Immature natural killer cell (primary cell): ENCODE measurements around the gene ABCC2. TPM values are rescaled to one million over a fixed set of nuclear protein-coding genes. Genes with fewer than 3 reads are reported as not detected.

ENCODE experiments used
- DNase-seq, 3 donors: peaks; one replicate each; pipeline ENCODE4 v3.0.0; 2022; ENCODE audit warnings: mixed read lengths in 1 of 3
- H3K27ac Mint-ChIP-seq, 6 donors: one replicate each; pipeline ENCODE4 v1.8.0; 2020; ENCODE audit warnings: mixed read lengths in 6 of 6, mild to moderate bottlenecking in 5 of 6, inconsistent platforms in 4 of 6, moderate library complexity in 3 of 6
- H3K27me3 Mint-ChIP-seq, 3 donors: one replicate each; pipeline ENCODE4 v1.8.0; 2020 to 2021; ENCODE audit warnings: low read depth in 3 of 3, mild to moderate bottlenecking in 3 of 3, mixed read lengths in 3 of 3, moderate library complexity in 3 of 3, inconsistent platforms in 1 of 3
- H3K36me3 Mint-ChIP-seq, 3 donors: one replicate each; pipeline ENCODE4 v1.8.0; 2020; ENCODE audit warnings: mixed read lengths in 3 of 3, inconsistent platforms in 2 of 3, mild to moderate bottlenecking in 2 of 3
- H3K4me1 Mint-ChIP-seq, 2 donors: one replicate each; pipeline ENCODE4 v1.8.0; 2020; ENCODE audit warnings: inconsistent platforms in 2 of 2, mild to moderate bottlenecking in 2 of 2, mixed read lengths in 2 of 2, moderate library complexity in 1 of 2
- H3K4me3 Mint-ChIP-seq, 5 donors: one replicate each; pipeline ENCODE4 v1.8.0; 2020; ENCODE audit warnings: mild to moderate bottlenecking in 5 of 5, mixed read lengths in 5 of 5, inconsistent platforms in 3 of 5, moderate library complexity in 3 of 5
- H3K9me3 Mint-ChIP-seq, 6 donors: one replicate each; pipeline ENCODE4 v1.8.0; 2020; ENCODE audit warnings: mild to moderate bottlenecking in 6 of 6, mixed read lengths in 6 of 6, inconsistent platforms in 4 of 6, moderate library complexity in 3 of 6
- polyA plus RNA-seq, 3 donors: library from polyadenylated mRNA; unstranded; fragments of 300-500 nt; fragmentation: Illumina TruSeq; gene quantifications; one replicate each; pipeline ENCODE4 v1.2.3, GENCODE V29; 2021

ABCC2 gene
- polyA plus RNA-seq, 3 donors from 2014 or later, result 0.48 TPM; not detected in 2

DNA sequence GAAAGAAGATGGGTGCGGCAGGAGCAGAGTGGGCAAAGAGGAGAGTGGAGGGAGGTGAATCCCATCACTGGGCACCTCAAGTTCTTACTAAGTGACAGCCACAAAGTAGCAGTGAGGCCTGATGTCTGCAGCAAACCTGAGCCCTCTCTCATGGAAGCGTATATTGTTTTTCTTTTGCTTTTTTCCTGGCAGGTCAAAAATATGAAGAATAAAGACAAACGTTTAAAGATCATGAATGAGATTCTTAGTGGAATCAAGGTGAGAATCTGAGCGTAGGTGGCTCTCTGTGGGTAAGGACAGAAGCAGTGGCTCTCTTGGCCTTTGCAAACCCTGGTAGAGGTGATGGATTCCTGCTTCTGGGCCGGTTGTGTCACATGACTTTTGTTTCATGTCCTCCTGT, 22.8 kb downstream of the ABCC2 start:
- H3K4me1 Mint-ChIP-seq, result no peaks in the 10 kb centered on the region
- H3K36me3 Mint-ChIP-seq, result peaks cover 0 to 15% (median 15%) of the 10 kb centered on the region in 3 donors
- H3K27me3 Mint-ChIP-seq, result peaks cover 0 to 2% (median 0%) of the 10 kb centered on the region in 3 donors
- no peaks in the 10 kb centered on the region for H3K9me3 Mint-ChIP-seq
- H3K27ac Mint-ChIP-seq, result no peak overlapping the region
- no peak overlapping the region for H3K4me3 Mint-ChIP-seq
- DNase-seq, result no peak

DNA sequence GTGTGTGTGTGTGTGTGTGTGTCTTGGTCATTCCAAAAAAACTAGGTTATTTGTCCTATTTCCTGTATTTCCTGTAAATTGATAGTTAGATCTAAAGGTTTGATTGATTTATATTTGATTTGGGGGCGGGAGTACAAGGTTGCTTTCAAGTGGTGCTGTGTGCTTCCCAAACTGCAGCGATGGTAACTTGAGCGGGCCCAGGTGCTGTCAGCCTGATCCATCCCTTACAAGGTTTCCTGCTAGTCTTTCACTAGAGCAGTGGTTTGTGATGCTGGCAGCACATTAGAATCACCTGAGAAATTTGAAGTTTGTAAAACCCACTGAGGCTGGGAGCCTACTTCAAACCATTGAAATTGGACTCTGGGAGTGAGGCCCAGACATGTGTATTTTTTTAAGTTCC, 23.7 kb downstream of the ABCC2 start:
- Mint-ChIP-seq H3K27ac (no peak overlapping the region), H3K9me3 (no peaks in the 10 kb centered on the region), H3K36me3 (peaks cover 0 to 15% (median 15%) of the 10 kb centered on the region in 3 donors), H3K4me1 (no peaks in the 10 kb centered on the region), H3K4me3 (no peak overlapping the region), H3K27me3 (peaks cover 0 to 2% (median 0%) of the 10 kb centered on the region in 3 donors)
- no peak for DNase-seq

DNA sequence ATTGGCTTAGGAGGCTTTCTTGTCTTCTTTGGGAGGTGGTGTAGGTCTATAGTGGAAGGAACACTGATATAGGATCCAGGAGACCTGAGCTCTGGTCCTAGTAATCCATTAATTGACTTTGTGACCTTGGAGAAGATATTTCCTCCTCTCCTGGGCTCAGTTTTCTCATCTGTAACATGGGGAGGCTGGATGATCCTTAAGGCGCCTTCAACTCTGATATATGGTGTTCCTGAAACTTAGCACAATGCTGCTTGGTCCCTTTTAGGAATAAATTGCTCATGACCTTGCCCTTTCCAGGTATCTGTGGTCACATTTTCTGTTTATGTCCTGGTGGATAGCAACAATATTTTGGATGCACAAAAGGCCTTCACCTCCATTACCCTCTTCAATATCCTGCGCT, 25.3 kb downstream of the ABCC2 start:
- Mint-ChIP-seq H3K27me3 (peaks cover 0 to 2% (median 0%) of the 10 kb centered on the region in 3 donors), H3K36me3 (peaks cover 0 to 15% (median 15%) of the 10 kb centered on the region in 3 donors), H3K27ac (no peak overlapping the region), H3K4me1 (no peaks in the 10 kb centered on the region), H3K4me3 (no peak overlapping the region), H3K9me3 (no peaks in the 10 kb centered on the region)
- no peak for DNase-seq

- Mint-ChIP-seq H3K27ac (no peak overlapping the region), H3K4me1 (no peaks in the 10 kb centered on the region), H3K36me3 (peaks cover 0 to 15% (median 13%) of the 10 kb centered on the region in 3 donors), H3K4me3 (no peak overlapping the region), H3K27me3 (peaks cover 0 to 2% (median 0%) of the 10 kb centered on the region in 3 donors), H3K9me3 (no peaks in the 10 kb centered on the region)
- DNase-seq, result no peak
Measured at GRCh38 chr10:99808270-99808669, 25.8 kb downstream of the ABCC2 start.

- H3K9me3 Mint-ChIP-seq, result no peaks in the 10 kb centered on the region
- peaks cover 0 to 2% (median 0%) of the 10 kb centered on the region in 3 donors for H3K27me3 Mint-ChIP-seq
- H3K36me3 Mint-ChIP-seq, result peaks cover 0 to 15% (median 8%) of the 10 kb centered on the region in 3 donors
- no peak overlapping the region for H3K27ac Mint-ChIP-seq
- no peak overlapping the region for H3K4me3 Mint-ChIP-seq
- DNase-seq, result no peak
- no peaks in the 10 kb centered on the region for H3K4me1 Mint-ChIP-seq
Measured at GRCh38 chr10:99809481-99809880, 27.0 kb downstream of the ABCC2 start.

GRCh38 chr10:99809931-99810615, 27.6 kb downstream of the ABCC2 start:
- DNase-seq, result no peak
- Mint-ChIP-seq H3K4me3 (no peak overlapping the region), H3K36me3 (peaks cover 0 to 15% (median 8%) of the 10 kb centered on the region in 3 donors), H3K4me1 (no peaks in the 10 kb centered on the region), H3K27me3 (peaks cover 0 to 2% (median 0%) of the 10 kb centered on the region in 3 donors), H3K9me3 (no peaks in the 10 kb centered on the region), H3K27ac (no peak overlapping the region)

DNA sequence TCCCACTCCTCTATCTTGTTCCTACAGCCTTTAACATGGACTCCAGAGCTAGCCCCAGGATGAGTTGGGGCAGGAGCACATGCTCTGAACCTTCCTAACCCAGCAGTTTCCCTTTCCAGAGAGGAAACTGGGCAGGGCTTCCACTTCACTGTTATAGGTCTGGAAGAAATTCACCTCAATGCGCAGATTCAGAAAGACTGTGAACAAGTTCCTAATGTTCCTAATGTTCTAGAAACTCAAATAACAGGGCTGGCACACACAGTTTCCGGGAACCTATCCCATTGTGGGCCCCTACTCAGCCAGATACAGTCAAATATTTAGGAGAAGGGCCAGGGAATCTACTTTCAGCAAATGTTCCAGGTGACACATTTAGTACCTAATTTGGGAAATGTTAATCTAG, 29.7 kb downstream of the ABCC2 start:
- Mint-ChIP-seq H3K4me3 (no peak overlapping the region), H3K27me3 (peaks cover 0 to 2% (median 0%) of the 10 kb centered on the region in 3 donors), H3K36me3 (peaks cover 0 to 16% (median under 1%) of the 10 kb centered on the region in 3 donors), H3K4me1 (no peaks in the 10 kb centered on the region), H3K9me3 (no peaks in the 10 kb centered on the region), H3K27ac (no peak overlapping the region)
- no peak for DNase-seq

DNA sequence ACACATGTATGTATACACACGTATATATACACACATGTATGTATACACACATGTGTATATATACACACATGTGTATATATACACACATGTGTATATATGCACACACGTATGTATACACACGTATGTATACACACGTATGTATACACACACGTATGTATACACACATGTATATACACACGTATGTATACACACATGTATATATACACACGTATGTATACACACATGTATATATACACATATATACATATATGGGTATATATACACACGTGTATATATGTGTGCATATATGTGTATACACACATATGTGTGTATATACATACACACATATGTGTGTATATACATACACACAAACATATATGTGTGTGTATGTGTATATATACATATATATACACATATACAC, 31.7 kb downstream of the ABCC2 start:
- peaks cover 0 to 15% (median 5%) of the 10 kb centered on the region in 3 donors for H3K36me3 Mint-ChIP-seq
- no peaks in the 10 kb centered on the region for H3K9me3 Mint-ChIP-seq
- peaks cover 0 to 2% (median 0%) of the 10 kb centered on the region in 3 donors for H3K27me3 Mint-ChIP-seq
- DNase-seq, result no peak
- H3K27ac Mint-ChIP-seq, result no peak overlapping the region
- H3K4me3 Mint-ChIP-seq, result no peak overlapping the region
- H3K4me1 Mint-ChIP-seq, result no peaks in the 10 kb centered on the region

DNA sequence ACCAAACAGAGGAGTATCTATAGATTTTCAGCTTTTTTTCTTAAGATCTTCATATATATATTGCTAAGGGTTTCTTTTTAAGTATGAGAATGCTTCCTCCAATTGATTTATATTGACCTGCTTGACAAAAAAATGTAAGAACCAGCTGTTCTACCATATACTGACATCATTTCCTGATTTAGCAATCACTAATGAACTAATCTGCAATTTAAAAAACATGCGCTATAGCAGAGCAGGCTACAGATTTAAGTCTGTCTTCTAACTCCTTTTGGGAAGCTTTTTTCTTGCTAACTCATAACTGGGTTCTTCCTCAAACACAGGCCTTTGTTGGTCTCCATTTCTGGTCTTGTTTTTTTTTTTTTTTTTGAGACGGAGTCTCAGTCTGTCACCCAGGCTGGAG, 33.2 kb downstream of the ABCC2 start:
- Mint-ChIP-seq H3K27ac (no peak overlapping the region), H3K4me1 (no peaks in the 10 kb centered on the region), H3K9me3 (no peaks in the 10 kb centered on the region), H3K36me3 (peaks cover 0 to 11% (median 5%) of the 10 kb centered on the region in 3 donors), H3K27me3 (peaks cover 0 to 3% (median 2%) of the 10 kb centered on the region in 3 donors), H3K4me3 (no peak overlapping the region)
- no peak for DNase-seq

DNA sequence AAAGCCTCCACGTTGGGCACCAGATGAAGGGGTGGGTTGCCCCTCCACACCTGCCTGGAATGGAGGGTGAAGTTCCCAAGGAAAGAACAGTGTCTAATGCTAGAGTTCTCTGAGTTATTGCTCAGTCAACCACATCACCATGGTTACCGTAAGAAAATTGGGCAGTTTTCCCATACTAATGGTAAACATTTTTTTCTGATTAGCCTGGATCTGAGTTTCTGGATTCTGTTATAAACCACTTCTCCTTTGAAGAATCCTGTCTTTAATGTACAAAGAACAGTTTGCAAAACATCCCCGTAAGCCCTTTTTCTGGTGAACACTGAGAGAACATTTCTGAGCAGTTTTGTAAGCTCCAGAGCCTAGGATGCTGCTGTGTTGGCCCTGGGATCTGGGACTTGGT, 45.5 kb downstream of the ABCC2 start:
- H3K4me3 Mint-ChIP-seq, result no peak overlapping the region
- peaks cover 10 to 12% of the 10 kb centered on the region in 2 donors for H3K4me1 Mint-ChIP-seq
- H3K36me3 Mint-ChIP-seq, result peaks cover 5 to 9% (median 9%) of the 10 kb centered on the region in 3 donors
- no peaks in the 10 kb centered on the region for H3K9me3 Mint-ChIP-seq
- DNase-seq, result no peak
- peak overlapping the region in 2 of 6 donors; percentile 10 to 13 for H3K27ac Mint-ChIP-seq
- H3K27me3 Mint-ChIP-seq, result peaks cover 0 to 3% (median 0%) of the 10 kb centered on the region in 3 donors

DNA sequence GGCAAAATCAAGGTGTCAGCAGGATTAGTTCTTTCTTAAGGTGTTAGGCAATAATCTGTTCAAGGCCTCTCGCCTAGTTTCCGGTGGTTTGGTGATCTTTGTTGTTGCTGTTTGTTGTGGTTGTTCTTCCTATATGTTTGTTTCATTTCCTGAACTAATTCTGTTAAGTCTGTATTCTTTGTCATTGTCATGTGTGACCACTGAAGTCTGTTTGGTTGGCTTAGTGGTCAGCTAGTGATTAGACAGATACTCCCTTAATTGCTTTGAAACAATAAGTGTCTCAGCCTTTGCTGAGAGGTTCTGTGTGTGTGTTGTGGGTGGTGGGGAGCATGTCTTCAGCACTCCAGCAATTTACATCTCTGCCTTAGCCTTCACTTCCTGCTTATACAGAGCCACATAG, 46.0 kb downstream of the ABCC2 start:
- Mint-ChIP-seq H3K9me3 (no peaks in the 10 kb centered on the region), H3K27ac (peak overlapping the region in 4 of 6 donors; percentile 1 to 83 (median 28)), H3K4me3 (no peak overlapping the region), H3K27me3 (peaks cover 0 to 3% (median 0%) of the 10 kb centered on the region in 3 donors), H3K4me1 (peaks cover 10 to 12% of the 10 kb centered on the region in 2 donors), H3K36me3 (peaks cover 5 to 9% (median 9%) of the 10 kb centered on the region in 3 donors)
- DNase-seq, result peak; percentile 15 to 39 (median 29)

DNA sequence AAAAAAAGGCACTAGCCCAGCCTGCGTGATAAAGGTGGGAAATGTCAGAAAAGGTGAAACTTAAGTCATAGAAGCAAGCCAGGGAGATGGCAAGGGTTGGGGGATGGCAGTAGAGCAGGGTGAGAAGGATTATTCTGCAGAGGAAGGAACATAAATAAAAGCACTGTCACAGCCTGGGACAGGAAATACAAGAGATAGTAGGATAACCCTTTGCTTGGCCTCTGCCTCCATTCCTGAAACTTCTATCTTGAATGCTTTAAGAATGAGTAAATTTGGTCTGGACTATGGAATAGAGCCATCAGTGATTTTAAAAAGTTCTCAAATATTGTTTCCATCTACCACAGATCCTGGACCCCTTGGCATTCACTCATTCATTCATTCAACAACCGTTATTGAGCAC, 50.0 kb downstream of the ABCC2 start:
- H3K9me3 Mint-ChIP-seq, result no peaks in the 10 kb centered on the region
- H3K36me3 Mint-ChIP-seq, result peaks cover 5 to 15% (median 9%) of the 10 kb centered on the region in 3 donors
- DNase-seq, result no peak
- no peak overlapping the region for H3K4me3 Mint-ChIP-seq
- no peak overlapping the region for H3K27ac Mint-ChIP-seq
- peaks cover 0 to 3% (median 0%) of the 10 kb centered on the region in 3 donors for H3K27me3 Mint-ChIP-seq
- peaks cover 10 to 12% of the 10 kb centered on the region in 2 donors for H3K4me1 Mint-ChIP-seq

DNA sequence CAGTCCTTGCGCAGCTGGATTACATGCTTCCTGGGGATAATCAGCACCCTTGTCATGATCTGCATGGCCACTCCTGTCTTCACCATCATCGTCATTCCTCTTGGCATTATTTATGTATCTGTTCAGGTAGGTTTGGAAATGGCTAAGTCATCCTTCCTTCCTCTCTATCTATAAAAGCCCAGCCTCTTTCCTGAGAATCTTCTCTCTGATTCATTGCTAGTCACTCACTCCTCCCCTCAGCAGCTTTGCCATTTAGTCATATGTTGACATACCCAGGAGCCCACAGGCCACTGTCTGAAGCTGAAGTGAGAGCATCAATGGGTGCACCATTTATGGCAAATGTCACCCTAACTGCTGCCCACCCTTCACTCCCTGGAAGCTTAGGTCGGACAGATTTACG, 52.0 kb downstream of the ABCC2 start:
- no peak for DNase-seq
- Mint-ChIP-seq H3K27ac (peak overlapping the region in 1 of 6 donors; percentile 60), H3K36me3 (peaks cover 0 to 15% (median 9%) of the 10 kb centered on the region in 3 donors)

DNA sequence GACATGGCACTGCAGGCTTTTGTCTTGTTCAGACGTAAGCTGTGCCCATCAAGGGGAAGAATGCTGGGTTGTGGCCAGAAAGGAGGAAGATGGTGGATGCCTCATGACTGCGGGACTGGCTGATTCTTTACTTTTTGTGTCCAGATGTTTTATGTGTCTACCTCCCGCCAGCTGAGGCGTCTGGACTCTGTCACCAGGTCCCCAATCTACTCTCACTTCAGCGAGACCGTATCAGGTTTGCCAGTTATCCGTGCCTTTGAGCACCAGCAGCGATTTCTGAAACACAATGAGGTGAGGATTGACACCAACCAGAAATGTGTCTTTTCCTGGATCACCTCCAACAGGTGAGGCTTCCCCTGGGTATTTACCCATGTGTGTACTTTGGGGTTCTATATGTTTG, 53.5 kb downstream of the ABCC2 start:
- Mint-ChIP-seq H3K4me3 (no peak overlapping the region), H3K27ac (no peak overlapping the region), H3K9me3 (no peaks in the 10 kb centered on the region), H3K36me3 (peaks cover 0 to 8% (median 4%) of the 10 kb centered on the region in 3 donors), H3K4me1 (no peaks in the 10 kb centered on the region), H3K27me3 (no peaks in the 10 kb centered on the region)
- no peak for DNase-seq

More for the DNA sequence above, 52.0 kb downstream of the ABCC2 start:
- no peaks in the 10 kb centered on the region for H3K4me1 Mint-ChIP-seq
- no peak overlapping the region for H3K4me3 Mint-ChIP-seq
- H3K27me3 Mint-ChIP-seq, result peaks cover 0 to 2% (median 0%) of the 10 kb centered on the region in 3 donors
- no peaks in the 10 kb centered on the region for H3K9me3 Mint-ChIP-seq
